PC-3 (cell line): ENCODE results near the gene VPS54. TPM values are rescaled to one million over a fixed set of nuclear protein-coding genes. Genes with fewer than 3 reads are reported as not detected.
A peak's percentile ranks its signal among the peaks of the same experiment; 100 is the strongest.

ENCODE experiments used
- ATAC-seq: fragments of 200-7000 bp; cut with Tn5 transposase; 2 replicates; pipeline ENCODE4 v1.9.1; 2020; ENCODE audit warnings: mild to moderate bottlenecking, moderate library complexity
- BruUV-seq: library from RNA; stranded (reverse); fragments of 400-500 nt; replicated peaks from 2 replicates; lab custom pipeline; 2021; lab: Mats Ljungman, UMichigan
- CTCF ChIA-PET: fragments of 300-600 bp; sonication (Branson Sonifier 250); formaldehyde crosslinking; loops from one replicate; lab custom pipeline; 2022; ENCODE audit warnings: antibody characterized with exemption; lab: Charles Lee
- POLR2A ChIA-PET: fragments of 300-600 bp; sonication (Branson Sonifier 250); formaldehyde crosslinking; loops from one replicate; lab custom pipeline; 2022; ENCODE audit warnings: antibody characterized with exemption; ENCODE audit not compliant: unreplicated experiment; lab: Charles Lee
- DNase-seq: peaks from one replicate; pipeline ENCODE4 v3.0.0-alpha.2; 2015
- H2AFZ ChIP-seq: fragments of 300-600 bp; sonication (generic); 2 replicates; pipeline ENCODE4 v1.6.0; 2016; ENCODE audit warnings: antibody characterized with exemption, low read length
- H3F3A ChIP-seq: fragments of 300-600 bp; sonication (generic); one replicate; pipeline ENCODE4 v1.6.0; 2017; ENCODE audit warnings: antibody characterized with exemption, low read length, control low read depth, mild to moderate bottlenecking; ENCODE audit not compliant: unreplicated experiment
- H3K27ac ChIP-seq: fragments of 300-600 bp; sonication (generic); 2 replicates; pipeline ENCODE4 v1.5.1; 2016; ENCODE audit warnings: mild to moderate bottlenecking, low read length
- H3K27me3 ChIP-seq: fragments of 300-600 bp; sonication (generic); 2 replicates; pipeline ENCODE4 v1.6.1; 2016; ENCODE audit warnings: low read length, mixed read lengths
- H3K36me3 ChIP-seq: fragments of 300-600 bp; sonication (generic); 2 replicates; pipeline ENCODE4 v1.6.1; 2016; ENCODE audit warnings: low read depth, mixed run types, low read length, mixed read lengths
- H3K4me1 ChIP-seq: fragments of 300-600 bp; sonication (generic); 2 replicates; pipeline ENCODE4 v1.5.1; 2016; ENCODE audit warnings: low read length; ENCODE audit not compliant: insufficient read depth
- H3K4me2 ChIP-seq: fragments of 300-600 bp; sonication (generic); 2 replicates; pipeline ENCODE4 v1.6.0; 2016; ENCODE audit warnings: low read length
- H3K4me3 ChIP-seq: fragments of 300-600 bp; sonication (generic); 2 replicates; pipeline ENCODE4 v1.5.1; 2016; ENCODE audit warnings: mild to moderate bottlenecking, low read length, mixed read lengths
- H3K79me2 ChIP-seq: fragments of 300-600 bp; sonication (generic); 2 replicates; pipeline ENCODE4 v1.6.1; 2017; ENCODE audit warnings: low read length, mixed read lengths
- H3K9ac ChIP-seq: fragments of 300-600 bp; sonication (generic); 2 replicates; pipeline ENCODE4 v1.6.0; 2016; ENCODE audit warnings: mild to moderate bottlenecking, low read length
- H3K9me2 ChIP-seq: fragments of 300-600 bp; sonication (generic); replicated peaks from 2 replicates; pipeline ENCODE4 v1.6.1; 2016; ENCODE audit warnings: mixed run types, low read length, mixed read lengths
- H3K9me3 ChIP-seq: fragments of 300-600 bp; sonication (generic); 2 replicates; pipeline ENCODE4 v1.6.1; 2016; ENCODE audit warnings: low read length, mixed read lengths
- H4K20me1 ChIP-seq: fragments of 300-600 bp; sonication (generic); 2 replicates; pipeline ENCODE4 v1.6.1; 2016; ENCODE audit warnings: low read length, mixed read lengths
- EZH2 ChIP-seq: fragments of 300-600 bp; sonication (generic); IDR thresholded peaks from one replicate; pipeline ENCODE4 v1.6.1; 2017; ENCODE audit warnings: antibody characterized with exemption, mild to moderate bottlenecking, low read length; ENCODE audit not compliant: unreplicated experiment
- EZH2phosphoT487 ChIP-seq: fragments of 300-600 bp; sonication (generic); IDR thresholded peaks from 2 replicates; pipeline ENCODE4 v1.6.1; 2018; ENCODE audit warnings: mild to moderate bottlenecking, antibody characterized with exemption, low read length, borderline replicate concordance
- intact Hi-C: fragments of 100-400 bp; cut with micrococcal nuclease; formaldehyde crosslinking; loops from 2 replicates; pipeline ENCODE4 v1.9.0; 2023
- total RNA-seq: library from RNA; depleted of rRNA; stranded (reverse); fragments of >200 nt; gene quantifications from 2 replicates; pipeline ENCODE4 v1.2.3, GENCODE V29; 2014
- TF ChIP-seq, protein P1 (sequence below): fragments of 300-600 bp; sonication (generic); conservative IDR thresholded peaks from 2 replicates; pipeline ENCODE4 v1.5.1; 2017; ENCODE audit warnings: antibody characterized with exemption, low read depth, mild to moderate bottlenecking, low read length

The VPS54 gene
- total RNA-seq, 1 experiment from 2014 or later: 17.9 TPM

DNA sequence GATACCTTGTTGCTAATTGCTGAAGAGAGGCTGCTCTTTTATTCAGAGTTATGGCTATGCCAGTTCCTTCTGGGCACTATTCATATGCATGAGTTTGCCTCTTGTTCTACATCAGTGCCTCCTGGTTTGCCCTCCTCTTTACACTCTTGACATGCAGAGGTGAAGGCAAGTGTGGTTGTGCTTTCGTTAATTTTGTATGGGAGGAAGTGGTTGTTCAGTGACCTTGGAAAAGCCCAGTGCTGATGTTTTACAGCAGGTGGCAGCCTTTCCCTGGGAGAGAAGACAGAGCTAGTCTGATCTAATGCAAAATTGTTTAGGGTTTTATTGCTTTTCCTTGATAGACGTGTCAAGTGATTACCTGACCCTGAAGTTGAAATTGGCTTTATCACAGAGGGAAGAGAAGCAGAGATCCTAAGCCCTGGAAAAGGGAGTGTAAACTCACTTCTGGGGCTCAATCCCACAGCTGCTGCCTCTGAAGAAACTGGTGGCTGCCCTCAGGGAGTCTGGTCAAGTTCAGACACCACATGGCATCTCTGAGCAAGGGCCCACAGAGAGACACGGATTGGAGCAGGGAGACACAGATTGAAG, 30.5 kb upstream of the VPS54 start:
- DNase-seq (peak; percentile 79), ATAC-seq (peak; percentile 95)
- CTCF ChIA-PET: interaction anchor here (0.6 to 1.4 kb wide), 6 partner anchors 169 to 281 kb away, joined by 3 to 19 read pairs (median 12); no protein-coding TSS in a partner anchor
- Histone ChIP-seq H3K36me3 (no peaks in the 10 kb centered on the region), H3K4me3 (no peak overlapping the region), H2AFZ (peak overlapping the region; percentile 69), H3K4me1 (peaks cover 4% of the 10 kb centered on the region; the same call in 1 of the 2 replicates), H3K9me3 (no peaks in the 10 kb centered on the region), H3F3A (no peaks in the 10 kb centered on the region), H3K27me3 (no peaks in the 10 kb centered on the region), H3K79me2 (no peaks in the 10 kb centered on the region), H3K4me2 (peak overlapping the region; percentile 45), H3K27ac (no peak overlapping the region), H4K20me1 (no peaks in the 10 kb centered on the region), H3K9ac (no peak overlapping the region), H3K9me2 (no peaks in the 10 kb centered on the region)
- POLR2A ChIA-PET: no interaction called here
- TF ChIP-seq, protein P1, sequence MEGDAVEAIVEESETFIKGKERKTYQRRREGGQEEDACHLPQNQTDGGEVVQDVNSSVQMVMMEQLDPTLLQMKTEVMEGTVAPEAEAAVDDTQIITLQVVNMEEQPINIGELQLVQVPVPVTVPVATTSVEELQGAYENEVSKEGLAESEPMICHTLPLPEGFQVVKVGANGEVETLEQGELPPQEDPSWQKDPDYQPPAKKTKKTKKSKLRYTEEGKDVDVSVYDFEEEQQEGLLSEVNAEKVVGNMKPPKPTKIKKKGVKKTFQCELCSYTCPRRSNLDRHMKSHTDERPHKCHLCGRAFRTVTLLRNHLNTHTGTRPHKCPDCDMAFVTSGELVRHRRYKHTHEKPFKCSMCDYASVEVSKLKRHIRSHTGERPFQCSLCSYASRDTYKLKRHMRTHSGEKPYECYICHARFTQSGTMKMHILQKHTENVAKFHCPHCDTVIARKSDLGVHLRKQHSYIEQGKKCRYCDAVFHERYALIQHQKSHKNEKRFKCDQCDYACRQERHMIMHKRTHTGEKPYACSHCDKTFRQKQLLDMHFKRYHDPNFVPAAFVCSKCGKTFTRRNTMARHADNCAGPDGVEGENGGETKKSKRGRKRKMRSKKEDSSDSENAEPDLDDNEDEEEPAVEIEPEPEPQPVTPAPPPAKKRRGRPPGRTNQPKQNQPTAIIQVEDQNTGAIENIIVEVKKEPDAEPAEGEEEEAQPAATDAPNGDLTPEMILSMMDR: peak; percentile 95
- TF ChIP-seq EZH2phosphoT487: no peak
- BruUV-seq: no TSS peak
- intact Hi-C loops: loop anchor here (1.0 to 5.0 kb wide), 8 partner anchors 93 to 838 kb away; partner anchors contain the start of gene PELI1

DNA sequence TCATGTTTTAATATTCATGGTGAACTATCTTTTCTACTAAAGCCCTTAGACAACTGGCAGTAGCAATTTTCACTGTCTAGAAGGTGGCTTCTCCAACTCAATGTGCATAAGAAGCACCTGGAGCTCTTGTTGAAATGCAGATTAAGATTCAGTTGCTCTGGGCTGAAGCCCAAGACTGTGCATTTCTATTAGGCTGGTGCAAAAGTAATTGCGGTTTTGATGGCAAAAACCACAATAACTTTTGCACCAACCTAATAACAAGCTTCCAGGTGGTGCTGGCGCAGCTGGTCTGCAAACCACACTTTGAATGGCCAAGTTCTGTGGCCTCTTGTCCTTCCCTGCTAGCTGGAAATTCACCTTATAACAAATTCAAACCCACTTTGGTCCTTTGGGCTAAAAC, 26.7 kb upstream of the VPS54 start:
- Histone ChIP-seq H3K36me3 (no peaks in the 10 kb centered on the region), H2AFZ (no peak overlapping the region), H4K20me1 (no peaks in the 10 kb centered on the region), H3K9ac (no peak overlapping the region), H3K4me1 (peaks cover 4% of the 10 kb centered on the region; the same call in 1 of the 2 replicates), H3K27me3 (no peaks in the 10 kb centered on the region), H3K4me3 (no peak overlapping the region), H3K9me2 (no peaks in the 10 kb centered on the region), H3K9me3 (no peaks in the 10 kb centered on the region), H3F3A (no peaks in the 10 kb centered on the region), H3K4me2 (no peak overlapping the region), H3K79me2 (no peaks in the 10 kb centered on the region), H3K27ac (no peak overlapping the region)
- ATAC-seq (no peak), DNase-seq (no peak)
- POLR2A ChIA-PET: no interaction called here
- CTCF ChIA-PET: no interaction called here
- TF ChIP-seq EZH2 (no peak), EZH2phosphoT487 (no peak)
- TF ChIP-seq, protein P1: no peak
- no TSS peak for BruUV-seq
- intact Hi-C loops: loop anchor here (5.0 kb wide), 4 partner anchors 96 to 841 kb away; partner anchors contain the start of gene PELI1

DNA sequence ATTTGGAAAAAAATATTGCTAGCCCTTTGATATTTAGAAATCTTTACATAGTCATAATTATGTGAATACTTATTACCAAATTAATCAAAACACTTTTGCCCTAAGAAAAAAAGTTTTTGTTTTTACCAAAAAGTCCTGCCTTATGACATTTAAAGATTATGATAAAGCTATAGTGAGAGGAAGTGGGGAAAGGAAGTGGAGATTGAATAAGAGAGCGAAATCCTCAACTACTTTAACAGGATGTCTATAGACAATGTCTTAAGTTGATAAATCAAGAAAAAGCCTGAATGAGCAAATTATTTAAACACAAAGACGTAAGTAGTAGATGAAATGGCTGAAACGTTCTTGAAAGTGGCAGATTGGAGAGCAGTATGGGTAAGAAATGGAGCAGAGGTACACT, 20.9 kb upstream of the VPS54 start:
- Histone ChIP-seq H2AFZ (no peak overlapping the region), H3F3A (no peaks in the 10 kb centered on the region)
- CTCF ChIA-PET: no interaction called here

More for the DNA sequence above, 20.9 kb upstream of the VPS54 start:
- Histone ChIP-seq H3K27ac (no peak overlapping the region), H3K9ac (no peak overlapping the region), H3K27me3 (no peaks in the 10 kb centered on the region), H3K9me2 (no peaks in the 10 kb centered on the region), H3K36me3 (no peaks in the 10 kb centered on the region), H3K4me3 (no peak overlapping the region), H4K20me1 (no peaks in the 10 kb centered on the region), H3K79me2 (no peaks in the 10 kb centered on the region), H3K9me3 (no peaks in the 10 kb centered on the region), H3K4me1 (peaks cover 9% of the 10 kb centered on the region), H3K4me2 (no peak overlapping the region)
- ATAC-seq (no peak), DNase-seq (no peak)
- POLR2A ChIA-PET: no interaction called here
- TF ChIP-seq EZH2 (no peak), EZH2phosphoT487 (no peak)
- BruUV-seq: no TSS peak
- intact Hi-C loops: no loop called here
